ENCODE data around the gene TMCC2. TPM values are rescaled to one million over a fixed set of nuclear protein-coding genes. Genes with fewer than 3 reads are reported as not detected.

The TMCC2 gene
- total and polyA plus RNA-seq, 2 of the 4 experiments (the other 2 are of a cell fraction) = 2.0 to 4.2 TPM

DNA sequence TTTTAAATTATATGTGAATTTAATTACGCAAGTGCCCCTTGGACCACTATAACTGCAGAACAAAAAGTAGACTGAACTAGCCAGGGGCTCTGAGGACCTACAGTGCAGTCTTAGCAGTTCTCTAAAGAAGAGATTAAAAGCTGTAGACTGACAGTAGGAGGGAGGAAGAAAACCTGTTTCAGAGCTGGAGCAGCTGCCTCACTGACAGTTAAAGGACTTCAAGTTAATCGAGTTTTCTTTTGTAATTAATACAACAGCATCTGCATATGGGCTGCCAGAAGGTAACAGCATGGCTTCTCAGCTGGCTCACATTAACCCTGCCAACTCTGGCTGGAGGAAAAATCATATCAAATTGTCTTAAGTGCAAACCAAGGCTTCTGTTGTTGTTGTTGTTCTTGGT, 36.1 kb upstream of the TMCC2 start:
- Histone ChIP-seq H4K8ac (ENCODE audit: low read depth in 2 of 2, low read length in 2 of 2) (no peak overlapping the region), H3K4me2 (ENCODE audit: low read depth, low read length) (no peak overlapping the region; the same call in 1 of the 2 replicates), H3K56ac (ENCODE audit: extremely low read depth, insufficient read depth, low read length) (no peak overlapping the region), H2AK5ac (ENCODE audit: low read depth, low read length) (no peak overlapping the region), H3K27ac (ENCODE audit: insufficient read depth, low read length) (no peak overlapping the region), H2BK5ac (ENCODE audit: low read depth, low read length, poor library complexity, severe bottlenecking) (no peak overlapping the region), H3K4me3 (ENCODE audit: insufficient read depth, low read depth, low read length) (no peak overlapping the region), H3K18ac (ENCODE audit: low read depth, low read length) (no peak overlapping the region), H2BK20ac (ENCODE audit: low read depth, low read length) (no peak overlapping the region), H3K27me3 (ENCODE audit: control insufficient read depth, insufficient read depth, low read length) (no peaks in the 10 kb centered on the region), H3K4me1 (ENCODE audit: control insufficient read depth, insufficient read depth, low read length) (peaks cover 18% of the 10 kb centered on the region), H2BK15ac (ENCODE audit: low read depth, low read length) (no peak overlapping the region), H3K9ac (ENCODE audit: low read depth, low read length) (no peak overlapping the region), H3K9me3 (ENCODE audit: control insufficient read depth, insufficient read depth, low read length) (no peaks in the 10 kb centered on the region), H4K5ac (ENCODE audit: low read depth, low read length) (no peak overlapping the region), H3K14ac (replicated peaks; ENCODE audit: low read depth, low read length) (no peak overlapping the region), H2AFZ (replicated peaks; ENCODE audit: low read length, poor library complexity) (no peak overlapping the region), H4K91ac (ENCODE audit: insufficient read depth, low read depth, low read length) (no peak overlapping the region), H3K36me3 (ENCODE audit: control insufficient read depth, insufficient read depth, low read length) (peaks cover 3% of the 10 kb centered on the region; the same call in 1 of the 2 replicates), H3K23ac (ENCODE audit: low read depth, low read length) (peak overlapping the region; percentile 35; the same call in 1 of the 2 replicates), H2BK120ac (ENCODE audit: low read depth, low read length) (no peak overlapping the region), H3K79me1 (ENCODE audit: low read depth in 1 of 2, low read length in 2 of 2) (peaks cover 63 to 87% of the 10 kb centered on the region in 2 experiments), H2AK9ac (replicated peaks; ENCODE audit: low read depth, low read length, poor library complexity) (no peak overlapping the region), H3K9me1 (ENCODE audit: insufficient read depth, low read length) (peaks cover 23% of the 10 kb centered on the region), H3K4ac (ENCODE audit: low read depth, low read length) (no peak overlapping the region), H4K20me1 (ENCODE audit: insufficient read depth, low read length) (peaks cover 47% of the 10 kb centered on the region)
- in situ Hi-C loops (cut with MboI; ENCODE audit: low sequenced_read_pairs) = no loop called here
- intact Hi-C loops (cut with micrococcal nuclease) = no loop called here
- BruUV-seq (replicated peaks) = no TSS peak
- ATAC-seq (ENCODE audit: low read depth) (peak; percentile 12), DNase-seq (no peak)
- dilution Hi-C loops (cut with HindIII; ENCODE audit: low sequenced_read_pairs, unreplicated experiment) = no loop called here
- ChIA-PET CTCF (no interaction called here), POLR2A (ENCODE audit: unreplicated experiment) (no interaction called here)
- no CpG with 5 or more reads among the region's 2 CpGs for WGBS, 2 experiments (ENCODE audit: extremely low coverage in 2 of 2, insufficient read length in 1 of 2)
- TF ChIP-seq, protein P1, sequence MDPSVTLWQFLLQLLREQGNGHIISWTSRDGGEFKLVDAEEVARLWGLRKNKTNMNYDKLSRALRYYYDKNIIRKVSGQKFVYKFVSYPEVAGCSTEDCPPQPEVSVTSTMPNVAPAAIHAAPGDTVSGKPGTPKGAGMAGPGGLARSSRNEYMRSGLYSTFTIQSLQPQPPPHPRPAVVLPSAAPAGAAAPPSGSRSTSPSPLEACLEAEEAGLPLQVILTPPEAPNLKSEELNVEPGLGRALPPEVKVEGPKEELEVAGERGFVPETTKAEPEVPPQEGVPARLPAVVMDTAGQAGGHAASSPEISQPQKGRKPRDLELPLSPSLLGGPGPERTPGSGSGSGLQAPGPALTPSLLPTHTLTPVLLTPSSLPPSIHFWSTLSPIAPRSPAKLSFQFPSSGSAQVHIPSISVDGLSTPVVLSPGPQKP (IDR thresholded peaks at IDR 0.05; ENCODE audit: borderline replicate concordance, low read depth, low read length) = no peak
- TF ChIP-seq CHD1 (IDR thresholded peaks at IDR 0.05; ENCODE audit: low read depth, low read length) = no peak
